H1 (cell line): Measurements from ENCODE around the gene LINC01488.

Source experiments
- HDAC2 ChIP-seq, 2 experiments: fragments of 300-600 bp in 1 of 2; sonication (generic) in 1 of 2; IDR thresholded peaks; 2 replicates each; pipeline ENCODE4 v1.6.1; 2011 to 2012; ENCODE audit warnings: low read depth in 2 of 2, low read length in 2 of 2, mild to moderate bottlenecking in 2 of 2, moderate library complexity in 2 of 2, borderline replicate concordance in 1 of 2, inconsistent platforms in 1 of 2
- POLR2A ChIP-seq, 2 experiments: IDR thresholded peaks; 1 replicate in 1 of 2; 2 replicates in 1 of 2; pipeline ENCODE4 v1.6.1; 2011; ENCODE audit warnings: low read depth in 2 of 2, low read length in 2 of 2, mild to moderate bottlenecking in 2 of 2; ENCODE audit errors: control extremely low read depth in 1 of 2
- RFX5 ChIP-seq: IDR thresholded peaks from 2 replicates; pipeline ENCODE4 v1.6.1; 2011; ENCODE audit warnings: low read depth, low read length, improper control_type of control experiment, borderline replicate concordance
- TF ChIP-seq, protein P1 (sequence below): IDR thresholded peaks from 2 replicates; pipeline ENCODE4 v1.6.1; 2012; ENCODE audit warnings: inconsistent platforms
- TF ChIP-seq, protein P2 (sequence below): IDR thresholded peaks from 2 replicates; pipeline ENCODE4 v1.6.1; 2011; ENCODE audit warnings: low read length, improper control_type of control experiment

- TF ChIP-seq HDAC2 (IDR thresholded peaks at IDR 0.05; ENCODE audit: borderline replicate concordance in 1 of 2, low read depth in 2 of 2, low read length in 2 of 2): no peak
- no peak for TF ChIP-seq POLR2A (IDR thresholded peaks at IDR 0.05; ENCODE audit: control extremely low read depth in 1 of 2, low read depth in 2 of 2, low read length in 2 of 2)
- TF ChIP-seq, protein P1, sequence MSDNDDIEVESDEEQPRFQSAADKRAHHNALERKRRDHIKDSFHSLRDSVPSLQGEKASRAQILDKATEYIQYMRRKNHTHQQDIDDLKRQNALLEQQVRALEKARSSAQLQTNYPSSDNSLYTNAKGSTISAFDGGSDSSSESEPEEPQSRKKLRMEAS: peak; percentile 76
- TF ChIP-seq RFX5: no peak
- TF ChIP-seq, protein P2, sequence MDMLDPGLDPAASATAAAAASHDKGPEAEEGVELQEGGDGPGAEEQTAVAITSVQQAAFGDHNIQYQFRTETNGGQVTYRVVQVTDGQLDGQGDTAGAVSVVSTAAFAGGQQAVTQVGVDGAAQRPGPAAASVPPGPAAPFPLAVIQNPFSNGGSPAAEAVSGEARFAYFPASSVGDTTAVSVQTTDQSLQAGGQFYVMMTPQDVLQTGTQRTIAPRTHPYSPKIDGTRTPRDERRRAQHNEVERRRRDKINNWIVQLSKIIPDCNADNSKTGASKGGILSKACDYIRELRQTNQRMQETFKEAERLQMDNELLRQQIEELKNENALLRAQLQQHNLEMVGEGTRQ: no peak
These were observed 5.5 kb upstream of the LINC01488 start for GRCh38 chr11:69475866-69476471.
